ENCODE measurements around the gene FZR1.

- TF ChIP-seq FOXP2 (optimal IDR thresholded peaks at IDR 0.05; ENCODE audit: control extremely low read depth, extremely low read length, insufficient read depth) (no peak), POLR2AphosphoS5 (IDR thresholded peaks at IDR 0.05; ENCODE audit: borderline replicate concordance, low read depth, low read length) (no peak), EZH2 (IDR thresholded peaks at IDR 0.05) (no peak)
Measured at GRCh38 chr19:3576696-3577443, 70.8 kb downstream of the FZR1 start.
